ENCODE measurements around the gene LBR. TPM values are rescaled to one million over a fixed set of nuclear protein-coding genes. Genes with fewer than 3 reads are reported as not detected.
A peak's percentile ranks its signal among the peaks of the same experiment; 100 is the strongest.

The LBR gene
- total and polyA plus RNA-seq, 12 donors: 7.6 to 22.6 (median 10.3) TPM

- Histone ChIP-seq H3K4me3 (no peak overlapping the region), H3K9me3 (no peaks in the 10 kb centered on the region), H3K27ac (no peak overlapping the region), H3K27me3 (no peaks in the 10 kb centered on the region), H3K36me3 (no peaks in the 10 kb centered on the region), H3K4me1 (peaks cover 5 to 30% (median 25%) of the 10 kb centered on the region in 9 donors)
- 83% methylated on average over 29 of the region's 29 CpGs for WGBS, 2 donors
- no peak for TF ChIP-seq CTCF (IDR thresholded peaks at IDR 0.05)
- intact Hi-C loops (cut with DNase I): loop anchor here in 4 of 10 donors (5.0 to 10.0 kb wide), 4 partner anchors 183 to 506 kb away; partner anchors contain the start of gene ENAH (in 1 of the 4)
- ATAC-seq (no peak), DNase-seq (no peak)
Observed at GRCh38 chr1:225471453-225472301, 43.8 kb upstream of the LBR start.

GRCh38 chr1:225471109-225471452 is 43.2 kb upstream of the LBR start:
- H3K4me3 ChIP-seq: no peak overlapping the region
- ATAC-seq (no peak), DNase-seq (no peak)
- no peaks in the 10 kb centered on the region for H3K9me3 ChIP-seq
- H3K27ac ChIP-seq: no peak overlapping the region
- intact Hi-C loops (cut with DNase I): loop anchor here in 4 of 10 donors (5.0 to 10.0 kb wide), 4 partner anchors 184 to 506 kb away; partner anchors contain the start of gene ENAH (in 1 of the 4)
- TF ChIP-seq CTCF (IDR thresholded peaks at IDR 0.05): no peak
- no peaks in the 10 kb centered on the region for H3K36me3 ChIP-seq
- H3K4me1 ChIP-seq: peaks cover 5 to 36% (median 28%) of the 10 kb centered on the region in 9 donors
- no peaks in the 10 kb centered on the region for H3K27me3 ChIP-seq
- WGBS, 2 donors: 74 to 79% methylated on average over 8 of the region's 8 CpGs

- H3K4me1 ChIP-seq: peaks cover 5 to 42% (median 34%) of the 10 kb centered on the region in 9 donors
- DNase-seq (no peak), ATAC-seq (no peak)
- 82 to 83% methylated on average over 25 of the region's 25 CpGs for WGBS, 2 donors
- no peaks in the 10 kb centered on the region for H3K27me3 ChIP-seq
- H3K36me3 ChIP-seq: no peaks in the 10 kb centered on the region
- TF ChIP-seq CTCF (IDR thresholded peaks at IDR 0.05): peak in 1 of 9 donors; percentile 13
- no peaks in the 10 kb centered on the region for H3K9me3 ChIP-seq
- H3K4me3 ChIP-seq: no peak overlapping the region
- intact Hi-C loops (cut with DNase I): loop anchor here in 4 of 10 donors (5.0 to 10.0 kb wide), 4 partner anchors 184 to 507 kb away; partner anchors contain the start of gene ENAH (in 1 of the 4)
- no peak overlapping the region for H3K27ac ChIP-seq
Observed at GRCh38 chr1:225470211-225471108, 42.6 kb upstream of the LBR start.

GRCh38 chr1:225469051-225469450 is 41.2 kb upstream of the LBR start:
- no peak for TF ChIP-seq CTCF (IDR thresholded peaks at IDR 0.05)
- ATAC-seq: no peak
- no peaks in the 10 kb centered on the region for H3K27me3 ChIP-seq
- peak overlapping the region in 1 of 10 donors; percentile 97 for H3K27ac ChIP-seq
- intact Hi-C loops (cut with DNase I): no loop called here
- no peaks in the 10 kb centered on the region for H3K9me3 ChIP-seq
- WGBS, 2 donors: 92 to 94% methylated on average over 5 of the region's 5 CpGs
- peaks cover 2 to 42% (median 34%) of the 10 kb centered on the region in 9 donors for H3K4me1 ChIP-seq
- no peaks in the 10 kb centered on the region for H3K36me3 ChIP-seq
- no peak overlapping the region for H3K4me3 ChIP-seq
- DNase-seq: no peak

All from heart right ventricle (tissue), 16 donors.